Measurements from ENCODE around the gene EML4.

DNA sequence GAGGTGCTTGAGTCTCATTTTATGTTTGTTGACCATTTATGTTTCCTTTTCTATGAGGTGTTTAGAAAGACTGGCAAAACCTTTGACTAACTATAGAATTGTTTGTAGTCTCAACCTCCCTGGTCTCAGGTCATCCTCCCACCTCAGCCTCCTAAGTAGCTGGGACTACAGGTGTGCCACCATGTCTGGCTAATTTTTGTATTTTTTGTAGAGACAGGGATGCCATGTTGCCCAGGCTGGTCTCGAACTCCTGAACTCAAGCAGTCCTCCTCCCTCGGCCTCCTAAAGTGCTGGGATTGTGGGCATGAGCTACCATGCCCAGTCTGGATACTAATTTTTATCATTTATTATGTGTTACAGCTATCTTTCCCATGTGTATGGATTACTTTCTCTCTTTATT is 67.8 kb downstream of the EML4 start:
- TF ChIP-seq, protein P1, sequence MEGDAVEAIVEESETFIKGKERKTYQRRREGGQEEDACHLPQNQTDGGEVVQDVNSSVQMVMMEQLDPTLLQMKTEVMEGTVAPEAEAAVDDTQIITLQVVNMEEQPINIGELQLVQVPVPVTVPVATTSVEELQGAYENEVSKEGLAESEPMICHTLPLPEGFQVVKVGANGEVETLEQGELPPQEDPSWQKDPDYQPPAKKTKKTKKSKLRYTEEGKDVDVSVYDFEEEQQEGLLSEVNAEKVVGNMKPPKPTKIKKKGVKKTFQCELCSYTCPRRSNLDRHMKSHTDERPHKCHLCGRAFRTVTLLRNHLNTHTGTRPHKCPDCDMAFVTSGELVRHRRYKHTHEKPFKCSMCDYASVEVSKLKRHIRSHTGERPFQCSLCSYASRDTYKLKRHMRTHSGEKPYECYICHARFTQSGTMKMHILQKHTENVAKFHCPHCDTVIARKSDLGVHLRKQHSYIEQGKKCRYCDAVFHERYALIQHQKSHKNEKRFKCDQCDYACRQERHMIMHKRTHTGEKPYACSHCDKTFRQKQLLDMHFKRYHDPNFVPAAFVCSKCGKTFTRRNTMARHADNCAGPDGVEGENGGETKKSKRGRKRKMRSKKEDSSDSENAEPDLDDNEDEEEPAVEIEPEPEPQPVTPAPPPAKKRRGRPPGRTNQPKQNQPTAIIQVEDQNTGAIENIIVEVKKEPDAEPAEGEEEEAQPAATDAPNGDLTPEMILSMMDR (IDR thresholded peaks at IDR 0.05) = no peak
- TF ChIP-seq POLR2A (IDR thresholded peaks at IDR 0.05) = no peak

Measured in heart left ventricle (tissue), 13 donors.